Stimulated activated CD4-positive, alpha-beta T cell treated with anti-CD3 and anti-CD28 coated beads, Interleukin-2, amount 100 ng/mL, for 4 hours (primary cell): ENCODE results near the gene GAD1.
A peak's percentile ranks its signal among the peaks of the same experiment; 100 is the strongest.

Experiments used
- DNase-seq: peaks from one replicate; pipeline ENCODE4 v3.0.0-alpha.2; 2020; ENCODE audit warnings: low read depth

Gene GAD1

GRCh38 chr2:170816504-170817092 is at the start of gene GAD1:
GAD1 (plus strand) TSS chr2:170816887; CDS start chr2:170818592, 1,705 bp downstream.
- DNase-seq: peak; percentile 58

DNA sequence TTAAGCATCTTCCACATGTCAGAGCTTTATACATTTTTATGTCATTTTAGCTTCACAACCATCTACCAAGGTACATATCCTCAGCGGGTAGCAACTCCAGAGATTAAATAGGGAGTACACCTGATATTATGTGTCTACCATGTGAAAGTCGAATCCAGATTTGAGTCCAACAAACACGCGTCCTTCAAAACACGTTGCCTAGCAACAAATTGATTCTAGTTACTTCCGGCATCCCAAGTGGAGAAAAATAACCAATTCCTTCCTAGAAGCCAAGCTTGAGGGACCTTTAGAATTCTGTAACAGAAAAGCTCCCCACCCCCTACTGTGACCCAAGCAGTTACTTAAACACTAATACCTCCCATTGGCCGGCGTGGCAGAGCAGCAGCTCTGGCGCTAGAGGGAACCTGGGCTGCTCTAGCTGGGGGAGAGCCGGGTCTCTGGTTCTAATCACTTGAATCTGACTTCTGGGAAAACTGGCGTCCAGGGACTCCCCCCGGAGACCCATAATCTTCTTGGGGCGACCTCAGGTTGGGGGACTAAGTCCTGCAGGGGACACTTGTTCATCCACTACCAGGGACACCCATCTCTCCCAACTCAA is 46.6 kb upstream of the GAD1 start, which contains the start of gene ERICH2:
TSS of gene ERICH2 (plus strand) at position 371 of the 598 bp plus-strand sequence. CDS start 304 bp downstream, outside the sequence.
- peak; percentile 6 for DNase-seq

DNA sequence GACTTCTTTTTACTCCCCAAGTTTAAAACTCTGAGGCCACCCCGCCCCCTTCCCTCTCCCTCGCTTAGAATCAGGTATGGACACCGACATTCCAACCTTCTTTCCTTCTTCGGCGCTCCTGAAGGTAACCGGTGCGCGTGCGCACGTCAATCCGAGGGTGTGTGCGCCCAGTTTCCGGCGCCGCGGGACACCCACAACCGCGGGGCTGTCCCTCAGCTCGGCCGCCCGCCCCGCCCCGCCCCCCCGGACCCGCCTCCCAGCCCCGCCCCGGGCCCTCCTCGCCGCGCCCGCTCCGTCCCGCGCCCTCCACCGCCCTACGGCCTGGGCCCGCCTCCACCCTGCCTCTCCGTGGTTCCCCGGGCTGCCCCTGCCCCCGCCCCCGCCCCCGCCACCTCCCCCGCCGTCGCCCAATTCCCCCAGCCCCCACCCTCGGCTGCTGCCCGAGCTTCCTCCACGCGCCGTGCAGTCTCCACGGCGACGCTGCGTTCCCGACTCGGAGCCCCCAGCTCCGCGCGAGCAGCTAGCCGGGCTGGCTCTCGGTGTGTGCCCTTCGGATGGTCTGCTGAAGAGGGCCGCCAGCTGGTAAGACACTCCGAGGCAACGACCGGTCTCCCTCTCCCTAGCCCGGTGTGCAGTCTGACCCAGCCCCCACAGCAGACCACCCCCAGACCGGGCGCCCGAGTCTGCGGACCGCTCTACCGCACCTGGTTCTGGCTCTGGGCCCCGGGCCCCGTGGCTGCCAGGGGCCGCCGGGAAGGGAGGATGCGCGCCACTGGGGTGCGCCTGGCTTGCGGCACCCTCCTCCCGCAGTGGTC is 45.9 kb upstream of the GAD1 start:
- peak; percentile 59 for DNase-seq

DNA sequence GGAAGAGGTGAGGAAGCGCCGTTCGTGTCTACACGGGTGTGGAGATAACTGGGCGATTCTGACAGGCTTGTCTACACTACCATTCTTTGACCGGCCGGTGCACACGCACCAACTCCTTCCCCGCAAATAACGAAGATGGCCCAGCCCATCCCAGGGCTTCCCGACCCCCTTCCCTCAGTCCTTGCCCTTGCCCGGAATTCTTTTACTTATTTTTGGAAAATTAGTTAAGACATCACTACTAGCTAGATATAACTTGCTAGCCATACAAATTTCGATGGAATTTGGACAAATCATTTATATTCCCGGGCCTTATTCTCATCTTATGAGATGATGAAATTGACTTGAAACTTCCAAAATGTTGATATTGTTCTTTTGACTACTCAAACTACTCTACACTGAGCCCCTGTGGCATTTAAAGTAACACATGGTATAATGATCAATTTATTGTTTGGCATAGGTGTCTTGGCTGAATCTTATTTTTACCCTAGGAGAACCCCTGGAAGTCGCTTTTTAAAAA is 45.2 kb upstream of the GAD1 start:
- DNase-seq: no peak

DNA sequence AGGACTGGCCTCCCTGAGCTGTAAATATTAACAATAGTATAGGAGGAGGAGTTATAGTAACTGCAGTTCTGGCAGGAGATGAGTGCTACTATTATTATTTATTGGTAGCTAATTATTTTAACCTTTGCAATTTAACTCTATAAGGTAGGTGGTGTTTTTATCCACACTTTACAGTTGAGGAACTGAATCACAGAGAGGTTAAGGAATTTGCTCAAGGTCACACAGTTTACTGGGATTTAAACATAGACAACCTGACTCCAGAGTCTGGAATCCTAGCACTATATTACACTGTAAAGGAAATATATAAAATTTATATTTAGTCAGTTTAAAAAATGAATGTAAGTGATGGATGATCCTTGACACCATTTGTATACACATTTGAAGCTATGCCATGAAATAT is 44.4 kb upstream of the GAD1 start:
- DNase-seq: no peak

- no peak for DNase-seq
These were observed 42.6 kb upstream of the GAD1 start for GRCh38 chr2:170774074-170774473.

DNA sequence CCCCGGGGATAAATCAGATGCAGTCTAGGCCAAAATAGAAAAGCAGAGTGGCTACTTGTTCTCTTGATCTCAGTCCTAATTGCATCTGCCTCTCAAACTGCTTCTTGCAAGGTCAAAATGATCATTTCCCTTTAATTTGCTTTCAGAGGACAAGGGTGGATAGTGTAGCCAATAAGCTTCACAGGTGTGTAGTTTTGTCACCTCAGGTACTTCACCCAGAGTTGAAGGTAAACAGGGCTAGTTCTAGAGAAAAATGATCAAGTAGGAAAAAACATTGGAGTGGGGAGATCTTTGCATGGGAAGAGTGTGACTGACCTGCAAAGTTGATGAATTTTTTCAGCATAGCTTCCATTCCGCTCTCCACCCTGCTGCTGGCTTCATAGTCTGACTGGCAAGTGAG is 37.8 kb upstream of the GAD1 start:
- no peak for DNase-seq

- no peak for DNase-seq
These were observed 37.4 kb upstream of the GAD1 start for GRCh38 chr2:170779304-170779703.

- DNase-seq: no peak
These were observed 34.0 kb upstream of the GAD1 start for GRCh38 chr2:170782673-170783072.

DNA sequence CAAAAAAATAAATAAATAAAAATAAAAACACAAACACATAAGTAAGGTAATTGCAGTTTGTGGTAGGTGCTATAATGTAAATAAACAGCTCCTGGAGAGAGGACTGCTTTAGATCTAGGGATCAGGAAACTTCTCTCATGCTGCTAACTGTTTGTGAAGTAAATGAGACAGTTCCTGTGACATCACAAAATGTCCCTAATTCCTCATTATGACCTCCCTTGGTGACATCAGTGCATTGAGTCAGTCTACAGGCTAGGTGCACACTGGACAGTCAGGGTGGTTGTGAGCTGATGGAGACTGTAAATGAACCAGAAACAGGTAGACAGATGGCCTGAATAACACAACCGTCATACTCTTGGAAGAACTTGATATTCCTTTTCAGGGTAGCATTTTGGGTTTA is 33.1 kb upstream of the GAD1 start:
- DNase-seq: no peak

- DNase-seq: no peak
These were observed 17.7 kb upstream of the GAD1 start for GRCh38 chr2:170798996-170799395.

GRCh38 chr2:170806548-170806947 is 10.1 kb upstream of the GAD1 start:
- no peak for DNase-seq

GRCh38 chr2:170812710-170813600 is 3.7 kb upstream of the GAD1 start:
- no peak for DNase-seq

DNA sequence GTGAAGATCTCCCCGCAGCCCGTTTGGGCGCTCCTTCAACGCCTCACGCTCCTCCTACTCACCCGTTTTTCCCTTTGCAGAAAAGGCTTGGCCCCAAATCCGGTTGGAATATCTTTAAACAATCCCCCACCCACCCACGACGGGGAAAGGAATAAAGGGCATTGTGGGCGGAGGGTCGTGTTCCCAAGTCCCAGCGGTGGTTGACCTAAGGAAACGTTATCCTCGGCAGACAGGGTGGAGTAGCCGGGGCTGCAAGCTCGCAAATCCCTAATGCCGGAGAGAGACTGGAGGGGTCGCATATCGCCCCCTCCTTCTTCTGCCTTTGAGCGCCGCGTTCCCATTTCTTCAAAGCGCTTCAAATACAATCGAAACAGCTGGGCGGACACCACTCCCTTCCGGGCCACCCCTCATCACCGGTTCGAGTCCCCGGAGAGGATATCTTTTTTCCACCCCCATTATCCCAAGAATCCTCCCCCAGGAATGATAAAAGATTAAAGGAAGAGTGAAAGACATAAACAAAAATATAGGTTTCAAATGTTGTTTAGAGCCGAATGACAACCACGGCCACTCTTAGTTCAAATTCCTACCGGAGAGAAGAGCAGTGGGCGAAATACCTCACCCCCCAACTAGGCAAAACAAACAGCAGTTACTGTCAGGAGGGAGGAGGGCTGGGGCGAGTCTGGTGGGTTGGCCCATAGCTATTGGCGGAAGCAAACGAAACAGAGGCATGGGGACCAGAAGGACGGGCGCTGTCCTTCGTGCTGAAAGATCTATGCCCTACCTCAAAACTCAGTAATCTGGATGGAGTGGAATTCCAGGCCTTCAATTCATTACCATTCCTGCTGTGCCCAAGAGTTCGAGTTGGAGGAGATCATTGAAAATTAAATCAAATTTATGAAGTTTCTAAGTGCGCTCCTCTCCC is 2.8 kb upstream of the GAD1 start:
- no peak for DNase-seq

DNA sequence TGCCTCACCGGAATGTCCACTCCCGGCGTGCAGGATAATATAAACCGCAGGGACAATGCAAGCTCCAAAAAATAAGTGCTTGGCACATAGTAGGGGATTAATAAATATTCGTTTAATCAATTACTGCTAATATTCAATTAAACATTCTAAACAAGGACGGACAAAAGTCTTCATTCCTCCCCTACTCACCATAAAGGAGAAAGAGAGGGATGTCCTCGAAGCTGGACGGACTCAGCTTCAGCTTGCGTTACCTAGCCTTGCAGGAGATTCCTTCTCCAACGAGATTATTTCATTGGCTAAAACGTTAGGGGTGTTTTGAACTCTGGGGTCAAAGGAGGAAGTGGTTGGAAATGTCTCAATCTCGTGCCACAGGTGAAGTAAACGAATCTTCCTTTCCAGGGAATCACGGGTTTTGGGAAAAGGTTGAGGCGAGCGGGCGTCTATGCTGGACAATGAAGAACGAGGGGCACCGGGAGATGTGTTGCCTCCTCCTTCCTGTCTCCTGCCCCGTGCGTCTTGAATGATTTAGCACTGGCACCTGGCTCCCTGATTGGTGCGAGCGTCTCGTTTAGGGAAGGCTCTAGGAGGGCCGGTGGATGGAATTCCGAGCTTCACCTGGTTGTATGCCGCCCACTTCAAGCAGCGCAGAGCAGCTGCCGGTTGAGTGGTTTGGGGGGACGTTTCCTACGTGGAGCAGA is 2.0 kb upstream of the GAD1 start:
- DNase-seq: no peak

DNA sequence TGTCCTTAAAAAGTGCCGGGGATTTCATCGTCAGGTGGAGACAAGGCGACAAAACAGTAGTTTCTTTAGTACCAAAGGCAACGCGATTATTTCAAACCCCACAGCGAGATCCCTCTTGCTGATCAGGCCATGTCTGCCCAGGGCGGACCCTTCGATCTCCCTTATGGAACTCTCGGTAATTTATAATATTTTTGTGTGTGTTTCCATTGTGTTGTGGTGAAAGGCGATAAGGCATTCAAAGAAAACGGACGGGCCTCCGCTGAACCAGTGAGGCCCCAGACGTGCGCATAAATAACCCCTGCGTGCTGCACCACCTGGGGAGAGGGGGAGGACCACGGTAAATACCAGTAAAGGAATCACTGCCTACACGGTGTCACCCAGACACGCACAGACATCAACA is 1.4 kb upstream of the GAD1 start:
- no peak for DNase-seq

GRCh38 chr2:170815746-170816503 is 762 bp upstream of the GAD1 start:
- DNase-seq: peak; percentile 57

DNA sequence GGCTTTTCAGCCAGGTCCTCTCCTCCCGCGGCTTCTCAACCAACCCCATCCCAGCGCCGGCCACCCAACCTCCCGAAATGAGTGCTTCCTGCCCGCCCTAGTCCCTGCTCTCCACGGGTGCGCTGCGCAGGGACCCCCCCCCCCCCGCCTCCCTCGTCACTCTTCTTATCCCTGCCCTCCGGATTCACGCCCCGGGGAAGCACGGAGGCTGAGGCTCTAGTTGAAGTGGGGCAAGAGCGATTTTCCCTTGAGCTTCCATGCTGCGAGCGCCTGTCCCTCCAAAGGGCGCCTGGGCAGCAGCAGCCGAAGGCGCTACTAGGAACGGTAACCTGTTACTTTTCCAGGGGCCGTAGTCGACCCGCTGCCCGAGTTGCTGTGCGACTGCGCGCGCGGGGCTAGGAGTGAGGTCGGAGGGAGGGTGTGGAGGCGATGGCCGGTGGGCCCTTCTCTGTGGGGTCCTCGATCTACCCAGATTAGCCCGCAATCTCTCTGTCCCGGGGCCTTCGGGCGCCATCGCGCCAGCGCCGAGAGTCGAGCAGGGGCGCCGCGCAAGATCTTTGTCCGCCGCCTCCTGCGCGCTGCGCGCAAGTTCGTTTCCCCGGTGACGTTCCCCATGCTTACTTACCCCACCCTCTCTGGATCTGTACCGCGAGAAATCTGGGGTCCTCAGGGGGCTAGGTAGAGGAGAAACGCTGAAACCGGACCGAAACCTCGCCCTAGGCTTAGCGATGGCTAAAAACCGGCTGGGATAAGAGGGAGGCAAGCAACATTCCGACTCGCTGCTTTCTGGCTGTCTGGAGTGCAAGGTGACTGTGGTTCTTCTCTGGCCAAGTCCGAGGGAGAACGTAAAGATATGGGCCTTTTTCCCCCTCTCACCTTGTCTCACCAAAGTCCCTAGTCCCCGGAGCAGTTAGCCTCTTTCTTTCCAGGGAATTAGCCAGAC is 677 bp downstream of the GAD1 start:
- DNase-seq: no peak
